Esophagus (tissue), 2 donors: Measurements from ENCODE around the gene KIF26A. TPM values are rescaled to one million over a fixed set of nuclear protein-coding genes. Genes with fewer than 3 reads are reported as not detected.
"Not testable (repeated sequence)": the region's sequence is repeated elsewhere in the genome, so short reads cannot be mapped to it uniquely, and the experiment has no call there.

Experiments used
- H3K27ac ChIP-seq, 2 donors: one replicate each; pipeline ENCODE4 v1.5.1; 2013; ENCODE audit warnings: low read depth in 2 of 2, mild to moderate bottlenecking in 2 of 2, inconsistent platforms in 1 of 2, low read length in 1 of 2, moderate library complexity in 1 of 2
- H3K27me3 ChIP-seq, 2 donors: one replicate each; pipeline ENCODE4 v1.6.1; 2013; ENCODE audit warnings: low read length in 2 of 2, control low read depth in 1 of 2, mild to moderate bottlenecking in 1 of 2; ENCODE audit not compliant: insufficient read depth in 2 of 2, control insufficient read depth in 1 of 2
- H3K36me3 ChIP-seq, 2 donors: one replicate each; pipeline ENCODE4 v1.6.1; 2013; ENCODE audit warnings: low read length in 1 of 2; ENCODE audit not compliant: control insufficient read depth in 2 of 2, insufficient read depth in 2 of 2
- H3K4me1 ChIP-seq, 2 donors: one replicate each; pipeline ENCODE4 v1.6.1; 2013; ENCODE audit warnings: low read length in 1 of 2; ENCODE audit not compliant: control insufficient read depth in 2 of 2, insufficient read depth in 2 of 2
- H3K4me3 ChIP-seq, 2 donors: one replicate each; pipeline ENCODE4 v1.5.1; 2013; ENCODE audit warnings: low read length in 2 of 2, mild to moderate bottlenecking in 2 of 2, low read depth in 1 of 2, moderate library complexity in 1 of 2
- H3K9me3 ChIP-seq, 2 donors: one replicate each; pipeline ENCODE4 v1.6.1; 2013; ENCODE audit warnings: mild to moderate bottlenecking in 2 of 2, low read depth in 1 of 2, low read length in 1 of 2, moderate library complexity in 1 of 2; ENCODE audit not compliant: control insufficient read depth in 2 of 2, insufficient read depth in 1 of 2
- WGBS, 2 donors: extraction: QIAGEN DNeasy Blood & Tissue Kit; methylation state at CpG; one replicate each; pipeline ENCODE4 v1.1.7; 2013; 5-methylcytosine and 5-hydroxymethylcytosine counted together
- polyA plus RNA-seq, 2 donors: library from polyadenylated mRNA; stranded (reverse); fragments of 200-250 nt; gene quantifications; one replicate each; pipeline ENCODE4 v1.2.3, GENCODE V29; 2013
- donor health status: healthy with polysubstance abuse.
- donor health status: Bipolar disorder and iron deficiency.

Gene KIF26A
- polyA plus RNA-seq, 2 donors: 0.73 to 1.8 TPM

- H3K4me3 ChIP-seq: no peak overlapping the region
- H3K27me3 ChIP-seq: no peaks in the 10 kb centered on the region
- H3K27ac ChIP-seq: no peak overlapping the region
- WGBS, 2 donors: 82 to 83% methylated on average over 11 of the region's 11 CpGs
- peaks cover 0 to 7% of the 10 kb centered on the region in 2 donors for H3K4me1 ChIP-seq
- H3K9me3 ChIP-seq: peaks cover 7 to 8% of the 10 kb centered on the region in 2 donors
- H3K36me3 ChIP-seq: no peaks in the 10 kb centered on the region
Observed at GRCh38 chr14:104222396-104223036, 84.1 kb downstream of the KIF26A start.

DNA sequence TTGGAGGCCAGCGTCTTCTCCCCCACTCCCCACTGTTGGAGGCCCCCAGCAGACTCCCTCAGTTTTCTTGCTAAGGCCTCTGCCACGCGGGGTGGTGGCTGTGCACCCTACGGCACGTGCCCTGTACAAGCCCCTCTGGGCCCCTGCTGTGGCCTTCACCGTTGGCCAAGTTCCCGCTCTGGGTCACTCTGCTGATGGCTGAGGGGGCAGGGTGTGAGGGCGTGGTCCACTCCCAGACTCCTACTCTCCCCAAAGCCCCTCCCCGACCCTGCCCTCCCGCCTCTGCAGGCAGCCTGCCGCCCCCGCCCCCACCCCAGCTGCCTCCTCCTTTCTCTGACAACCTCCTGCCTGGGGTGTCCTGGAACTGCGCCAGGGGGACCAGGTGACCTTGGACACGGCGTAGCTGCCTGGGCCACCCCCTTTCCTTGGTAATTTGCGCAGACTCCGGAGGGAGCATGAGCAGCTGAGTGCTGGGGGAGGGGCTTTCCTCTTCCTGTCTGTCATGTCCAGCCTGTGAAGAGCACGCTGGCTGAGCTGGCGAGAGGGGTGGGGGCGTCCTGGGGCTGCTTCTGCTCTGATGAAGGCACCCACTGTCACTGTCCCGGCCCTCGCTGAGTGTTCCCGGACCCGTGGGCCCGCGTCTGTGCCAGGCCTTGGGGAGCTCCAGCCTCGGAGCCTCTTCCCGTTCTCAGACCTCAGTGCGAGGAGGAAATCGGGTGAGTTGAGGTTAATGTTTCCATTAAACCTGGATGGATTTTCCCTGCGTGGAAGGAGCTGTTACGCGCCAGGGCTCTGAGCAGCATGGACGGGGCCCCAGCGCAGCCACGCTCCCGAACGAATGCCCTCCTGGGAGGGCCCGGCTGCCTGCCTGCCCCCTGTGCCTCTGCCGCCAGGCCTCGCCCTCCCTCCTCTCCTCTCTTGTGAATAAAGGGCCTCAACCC lies 85.0 kb downstream of the KIF26A start:
- Histone ChIP-seq H3K36me3 (no peaks in the 10 kb centered on the region), H3K4me1 (peaks cover 0 to 7% of the 10 kb centered on the region in 2 donors), H3K27ac (no peak overlapping the region), H3K9me3 (peaks cover 8 to 11% of the 10 kb centered on the region in 2 donors), H3K4me3 (no peak overlapping the region), H3K27me3 (no peaks in the 10 kb centered on the region)
- WGBS, 2 donors: 38 to 42% methylated on average over 37 to 41 of the region's 41 CpGs

- Histone ChIP-seq H3K9me3 (peaks cover 11 to 13% of the 10 kb centered on the region in 2 donors), H3K4me3 (no peak overlapping the region), H3K27ac (no peak overlapping the region), H3K36me3 (no peaks in the 10 kb centered on the region), H3K4me1 (peaks cover 0 to 7% of the 10 kb centered on the region in 2 donors), H3K27me3 (no peaks in the 10 kb centered on the region)
- WGBS, 2 donors: 34 to 38% methylated on average over 8 of the region's 8 CpGs
Observed at GRCh38 chr14:104224131-104224505, 85.7 kb downstream of the KIF26A start.

- H3K4me1 ChIP-seq: peaks cover 0 to 7% of the 10 kb centered on the region in 2 donors
- no peak overlapping the region for H3K27ac ChIP-seq
- H3K36me3 ChIP-seq: no peaks in the 10 kb centered on the region
- H3K4me3 ChIP-seq: no peak overlapping the region
- no peaks in the 10 kb centered on the region for H3K27me3 ChIP-seq
- WGBS, 2 donors: 46 to 49% methylated on average over 19 of the region's 19 CpGs
- peaks cover 11 to 13% of the 10 kb centered on the region in 2 donors for H3K9me3 ChIP-seq
Observed at GRCh38 chr14:104224506-104225277, 86.3 kb downstream of the KIF26A start.

- 33 to 36% methylated on average over 18 to 22 of the region's 28 CpGs for WGBS, 2 donors
- not testable (repeated sequence) for H3K27me3 ChIP-seq, H3K36me3 ChIP-seq, H3K4me3 ChIP-seq, H3K27ac ChIP-seq, H3K4me1 ChIP-seq
- peaks cover 11 to 13% of the 10 kb centered on the region in 2 donors for H3K9me3 ChIP-seq
Observed at GRCh38 chr14:104225278-104226190, 87.1 kb downstream of the KIF26A start.

DNA sequence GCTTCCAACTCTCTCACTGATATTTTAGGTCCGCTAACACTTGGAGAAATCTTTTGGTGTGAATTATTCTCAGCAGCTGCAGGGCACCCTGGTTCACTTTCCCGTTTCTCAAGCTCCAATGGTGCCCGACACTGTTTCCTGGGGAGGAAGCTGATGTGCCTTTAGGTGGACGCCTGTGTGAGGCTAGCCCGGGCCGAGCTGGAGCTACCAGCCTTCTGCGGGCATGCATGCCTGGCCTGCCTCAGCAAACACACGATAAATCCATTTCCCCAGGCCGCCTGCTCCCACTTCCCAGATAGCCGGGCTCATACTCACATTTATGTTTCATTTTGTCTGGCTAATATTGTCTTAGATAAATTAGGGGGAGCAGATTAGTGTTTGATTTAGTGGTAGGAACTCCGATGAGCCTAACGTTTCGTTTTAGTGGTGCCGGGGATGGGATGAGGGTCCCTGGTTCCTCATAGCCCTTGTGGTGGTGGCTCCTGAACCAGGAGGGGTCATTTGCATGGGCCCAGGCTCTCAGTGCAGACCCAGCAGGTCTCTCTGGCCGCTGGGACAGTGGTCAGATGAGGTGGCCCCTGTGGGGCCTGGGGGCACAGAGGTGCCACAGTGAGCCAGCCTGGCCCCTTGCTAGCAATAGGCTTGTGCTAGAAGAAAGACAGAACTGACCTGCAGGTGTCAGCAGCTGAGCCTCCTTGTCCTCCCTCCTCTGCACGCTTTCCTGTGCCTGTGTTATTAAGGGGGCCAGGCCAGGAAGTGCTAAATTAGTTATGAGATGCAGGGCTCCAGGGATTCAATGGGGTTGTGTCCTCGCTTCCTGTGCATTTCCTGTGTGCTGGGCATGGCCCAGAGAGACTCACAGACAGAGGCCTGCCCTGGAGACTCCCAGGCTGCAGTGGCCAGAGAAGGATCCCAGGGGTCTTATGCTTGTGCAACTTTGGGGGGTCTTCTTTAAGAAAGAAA lies 88.3 kb downstream of the KIF26A start:
- 89 to 91% methylated on average over 17 of the region's 17 CpGs for WGBS, 2 donors
- Histone ChIP-seq H3K27me3 (no peaks in the 10 kb centered on the region), H3K9me3 (peaks cover 11 to 13% of the 10 kb centered on the region in 2 donors), H3K4me1 (peaks cover 0 to 7% of the 10 kb centered on the region in 2 donors), H3K4me3 (no peak overlapping the region), H3K36me3 (no peaks in the 10 kb centered on the region), H3K27ac (no peak overlapping the region)

DNA sequence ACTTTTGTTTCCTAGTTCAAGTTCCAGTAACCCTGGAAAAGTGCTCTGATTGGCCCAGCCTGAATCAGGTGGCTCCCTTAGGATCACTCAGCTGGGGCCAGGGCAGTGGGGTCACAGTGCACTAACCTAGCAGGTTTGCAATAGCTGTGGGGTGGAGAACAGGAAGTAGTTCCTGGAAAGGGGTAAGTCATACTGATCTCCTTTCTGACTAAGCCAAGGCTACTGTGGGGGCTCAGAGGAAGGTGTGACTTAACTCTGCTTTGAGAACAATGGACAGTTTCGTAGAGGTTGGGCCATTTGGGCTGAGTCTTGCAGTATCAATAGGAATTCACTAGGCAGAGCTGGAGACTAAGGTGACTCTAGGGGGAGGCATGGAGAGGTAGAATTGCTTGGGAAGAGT lies 89.4 kb downstream of the KIF26A start:
- H3K36me3 ChIP-seq: no peaks in the 10 kb centered on the region

GRCh38 chr14:104228221-104228620 lies 89.8 kb downstream of the KIF26A start:
- 71 to 78% methylated on average over 6 to 7 of the region's 7 CpGs for WGBS, 2 donors
- Histone ChIP-seq H3K27ac (no peak overlapping the region), H3K36me3 (no peaks in the 10 kb centered on the region), H3K4me3 (no peak overlapping the region), H3K27me3 (no peaks in the 10 kb centered on the region), H3K9me3 (peaks cover 13 to 16% of the 10 kb centered on the region in 2 donors), H3K4me1 (peaks cover 0 to 7% of the 10 kb centered on the region in 2 donors)

More for the DNA sequence above, 89.4 kb downstream of the KIF26A start:
- H3K4me3 ChIP-seq: no peak overlapping the region
- H3K27me3 ChIP-seq: no peaks in the 10 kb centered on the region
- no peak overlapping the region for H3K27ac ChIP-seq
- H3K9me3 ChIP-seq: peaks cover 13% of the 10 kb centered on the region in 2 donors
- 69 to 73% methylated on average over 1 of the region's 1 CpG for WGBS, 2 donors
- H3K4me1 ChIP-seq: peaks cover 0 to 7% of the 10 kb centered on the region in 2 donors
